Measurements from ENCODE around the gene ZNF683.
A peak's percentile ranks its signal among the peaks of the same experiment; 100 is the strongest.
"Not testable (repeated sequence)": the region's sequence is repeated elsewhere in the genome, so short reads cannot be mapped to it uniquely, and the experiment has no call there.

Gene ZNF683

GRCh38 chr1:26337206-26337535 is 35.4 kb downstream of the ZNF683 start:
- DNase-seq (ENCODE audit: low spot score) = no peak

- no peak for DNase-seq (ENCODE audit: low spot score)
Observed at GRCh38 chr1:26336477-26337205, 35.9 kb downstream of the ZNF683 start.

- no peak for DNase-seq (ENCODE audit: low spot score)
Observed at GRCh38 chr1:26335774-26336476, 36.6 kb downstream of the ZNF683 start.

- not testable (repeated sequence) for DNase-seq (ENCODE audit: low spot score)
Observed at GRCh38 chr1:26333312-26333711, 39.2 kb downstream of the ZNF683 start.

GRCh38 chr1:26330276-26330675 is 42.3 kb downstream of the ZNF683 start:
- no peak for DNase-seq (ENCODE audit: low spot score)

GRCh38 chr1:26329380-26329779 is 43.2 kb downstream of the ZNF683 start:
- not testable (repeated sequence) for DNase-seq (ENCODE audit: low spot score)

GRCh38 chr1:26328597-26328996 is 44.0 kb downstream of the ZNF683 start:
- no peak for DNase-seq (ENCODE audit: low spot score)

- no peak for DNase-seq (ENCODE audit: low spot score)
Observed at GRCh38 chr1:26327956-26328362, 44.6 kb downstream of the ZNF683 start.

GRCh38 chr1:26324550-26324949 is 48.0 kb downstream of the ZNF683 start:
- DNase-seq (ENCODE audit: low spot score) = no peak

GRCh38 chr1:26323382-26323781 is 49.2 kb downstream of the ZNF683 start:
- DNase-seq (ENCODE audit: low spot score) = no peak

GRCh38 chr1:26322042-26322331 is 50.6 kb downstream of the ZNF683 start:
- no peak for DNase-seq (ENCODE audit: low spot score)

- DNase-seq (ENCODE audit: low spot score) = peak; percentile 76
Observed at GRCh38 chr1:26321315-26322041, 51.1 kb downstream of the ZNF683 start.

GRCh38 chr1:26320896-26321295 is 51.7 kb downstream of the ZNF683 start:
- DNase-seq (ENCODE audit: low spot score) = no peak

GRCh38 chr1:26318338-26319064 is 54.0 kb downstream of the ZNF683 start:
- no peak for DNase-seq (ENCODE audit: low spot score)

GRCh38 chr1:26317612-26318337 is 54.8 kb downstream of the ZNF683 start, which contains the start of gene CD52:
Gene CD52, plus strand, starts transcription at chr1:26317958. Its CDS starts 60 bp downstream, at chr1:26318018.
- peak; percentile 47 for DNase-seq (ENCODE audit: low spot score)

- no peak for DNase-seq (ENCODE audit: low spot score)
Observed at GRCh38 chr1:26317146-26317545, 55.4 kb downstream of the ZNF683 start.

GRCh38 chr1:26315874-26316850 is 56.4 kb downstream of the ZNF683 start:
- no peak for DNase-seq (ENCODE audit: low spot score)

GRCh38 chr1:26314501-26314900 is 58.0 kb downstream of the ZNF683 start:
- no peak for DNase-seq (ENCODE audit: low spot score)
